Mucosa of stomach (tissue), 1 donor: Measurements from ENCODE around the gene NFKBIZ.
"Not testable (repeated sequence)": the region's sequence is repeated elsewhere in the genome, so short reads cannot be mapped to it uniquely, and the experiment has no call there.

Experiments used
- H3K27me3 ChIP-seq: one replicate; pipeline ENCODE4 v1.7.0; 2013; ENCODE audit warnings: mild to moderate bottlenecking, low read length; ENCODE audit not compliant: control insufficient read depth, insufficient read depth
- H3K36me3 ChIP-seq: one replicate; pipeline ENCODE4 v1.7.0; 2013; ENCODE audit warnings: low read length; ENCODE audit not compliant: control insufficient read depth, insufficient read depth
- H3K4me1 ChIP-seq: one replicate; pipeline ENCODE4 v1.7.0; 2013; ENCODE audit warnings: mild to moderate bottlenecking, low read length; ENCODE audit not compliant: control insufficient read depth, insufficient read depth
- H3K4me3 ChIP-seq: one replicate; pipeline ENCODE4 v1.7.0; 2013; ENCODE audit warnings: low read length
- H3K9ac ChIP-seq: one replicate; pipeline ENCODE4 v1.7.0; 2013; ENCODE audit warnings: mild to moderate bottlenecking, low read length, moderate library complexity
- H3K9me3 ChIP-seq: one replicate; pipeline ENCODE4 v1.7.0; 2013; ENCODE audit warnings: mild to moderate bottlenecking, low read length, moderate library complexity; ENCODE audit not compliant: control insufficient read depth
- donor health status: Pancreatic carcinoma.

Gene NFKBIZ

DNA sequence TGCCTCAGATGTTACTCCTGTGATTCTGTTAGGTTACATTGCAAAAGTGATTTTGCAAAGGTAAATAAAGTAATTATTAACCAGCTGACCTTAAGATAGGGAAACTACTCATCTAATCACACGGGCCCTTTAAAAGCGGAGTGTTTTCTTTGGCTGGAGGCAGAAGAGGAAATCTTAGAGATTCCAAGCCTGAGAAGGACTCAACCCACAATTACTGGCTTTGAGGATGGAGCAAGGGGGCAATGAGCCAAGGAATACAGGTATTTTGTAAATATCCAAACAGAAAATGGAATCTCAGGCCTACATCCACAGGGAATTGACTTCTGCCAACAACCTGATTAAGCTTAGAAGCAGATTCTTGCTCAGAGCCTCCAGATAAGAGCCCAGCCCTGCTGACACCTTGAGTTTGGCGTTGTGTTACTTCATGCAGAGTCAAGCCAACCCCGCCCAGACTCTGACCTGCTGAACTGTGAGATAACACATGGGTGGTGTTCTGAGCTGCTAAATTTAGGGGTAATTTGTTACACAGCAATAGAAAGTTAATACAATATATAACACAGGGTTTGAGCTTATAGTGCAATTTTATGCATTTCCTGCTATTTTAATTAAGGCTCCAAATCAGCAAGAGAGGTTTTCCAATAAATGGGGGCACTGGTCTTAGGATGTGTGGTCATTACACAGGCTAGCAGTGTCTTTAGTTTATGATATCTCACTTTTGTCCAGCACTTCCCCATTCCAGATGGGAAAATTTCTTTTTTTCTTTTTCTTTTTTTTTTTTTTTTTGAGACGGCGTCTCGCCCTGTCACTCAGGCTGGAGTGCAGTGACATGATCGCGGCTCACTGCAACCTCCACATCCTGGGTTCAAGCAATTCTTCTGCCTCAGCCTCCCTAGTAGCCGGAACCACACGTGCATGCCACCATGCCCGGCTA lies 19.5 kb downstream of the NFKBIZ start:
- H3K27me3 ChIP-seq = no peaks in the 10 kb centered on the region
- H3K36me3 ChIP-seq = no peaks in the 10 kb centered on the region
- H3K4me1 ChIP-seq = peaks cover 34% of the 10 kb centered on the region
- no peak overlapping the region for H3K4me3 ChIP-seq
- H3K9ac ChIP-seq = no peak overlapping the region
- H3K9me3 ChIP-seq = no peaks in the 10 kb centered on the region

GRCh38 chr3:101870138-101870537 lies 20.8 kb downstream of the NFKBIZ start:
- H3K36me3 ChIP-seq = no peaks in the 10 kb centered on the region
- no peak overlapping the region for H3K4me3 ChIP-seq
- H3K27me3 ChIP-seq = no peaks in the 10 kb centered on the region
- peaks cover 33% of the 10 kb centered on the region for H3K4me1 ChIP-seq
- H3K9me3 ChIP-seq = no peaks in the 10 kb centered on the region
- H3K9ac ChIP-seq = no peak overlapping the region

- H3K9me3 ChIP-seq = no peaks in the 10 kb centered on the region
- no peaks in the 10 kb centered on the region for H3K27me3 ChIP-seq
- H3K4me3 ChIP-seq = no peak overlapping the region
- no peaks in the 10 kb centered on the region for H3K36me3 ChIP-seq
- peaks cover 17% of the 10 kb centered on the region for H3K4me1 ChIP-seq
- H3K9ac ChIP-seq = no peak overlapping the region
These were observed 24.3 kb downstream of the NFKBIZ start for GRCh38 chr3:101873619-101874018.

DNA sequence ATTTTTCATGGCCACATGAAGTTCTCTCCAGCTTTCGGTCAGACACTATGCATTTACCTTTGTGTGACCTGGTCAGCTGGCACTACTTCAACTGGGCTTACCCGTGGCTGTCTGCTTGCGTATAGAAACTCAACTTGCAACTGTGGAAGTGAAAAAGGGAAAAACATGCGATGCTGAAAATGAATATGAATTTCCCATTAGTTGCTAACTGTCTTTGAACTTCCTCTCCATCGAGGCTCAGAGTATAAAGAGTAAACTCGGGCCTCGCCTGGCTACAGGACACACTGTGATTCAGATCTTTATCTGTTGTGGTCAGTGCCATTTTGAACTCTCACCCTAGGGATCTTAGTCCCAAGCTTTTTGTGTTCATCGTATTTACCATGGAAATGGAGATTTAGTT lies 26.8 kb downstream of the NFKBIZ start:
- no peaks in the 10 kb centered on the region for H3K27me3 ChIP-seq

GRCh38 chr3:101878589-101878988 lies 29.3 kb downstream of the NFKBIZ start:
- Histone ChIP-seq H3K4me3 (no peak overlapping the region), H3K9ac (no peak overlapping the region), H3K27me3 (no peaks in the 10 kb centered on the region), H3K4me1 (peaks cover 6% of the 10 kb centered on the region), H3K9me3 (no peaks in the 10 kb centered on the region), H3K36me3 (no peaks in the 10 kb centered on the region)

More for the DNA sequence above, 26.8 kb downstream of the NFKBIZ start:
- no peaks in the 10 kb centered on the region for H3K36me3 ChIP-seq
- H3K4me3 ChIP-seq = no peak overlapping the region
- H3K9ac ChIP-seq = no peak overlapping the region
- H3K4me1 ChIP-seq = peaks cover 12% of the 10 kb centered on the region
- H3K9me3 ChIP-seq = no peaks in the 10 kb centered on the region

DNA sequence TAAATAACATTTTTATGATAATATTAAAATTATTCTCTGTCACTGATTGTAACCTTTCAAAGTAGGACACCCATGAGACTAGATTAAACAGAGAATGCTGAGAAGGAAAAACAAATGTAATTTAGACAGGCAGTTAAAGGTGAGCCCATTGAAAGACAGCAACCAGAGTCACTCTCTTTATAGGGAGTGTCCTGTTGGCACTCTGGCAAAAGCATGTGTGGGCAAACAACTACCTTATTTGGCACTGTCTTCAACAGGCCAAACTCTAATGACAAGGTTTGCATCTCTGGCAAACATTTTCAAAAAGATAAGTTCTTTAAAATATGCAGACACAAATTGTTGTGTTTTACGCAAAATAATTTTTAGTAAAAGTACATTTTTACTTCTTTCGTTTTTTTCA lies 29.8 kb downstream of the NFKBIZ start:
- Histone ChIP-seq H3K9me3 (no peaks in the 10 kb centered on the region), H3K9ac (no peak overlapping the region), H3K27me3 (no peaks in the 10 kb centered on the region), H3K4me1 (peaks cover 5% of the 10 kb centered on the region), H3K36me3 (no peaks in the 10 kb centered on the region), H3K4me3 (no peak overlapping the region)

GRCh38 chr3:101879623-101880284 lies 30.4 kb downstream of the NFKBIZ start:
- no peaks in the 10 kb centered on the region for H3K27me3 ChIP-seq
- H3K9ac ChIP-seq = no peak overlapping the region
- no peak overlapping the region for H3K4me3 ChIP-seq
- H3K4me1 ChIP-seq = peaks cover 5% of the 10 kb centered on the region
- H3K9me3 ChIP-seq = no peaks in the 10 kb centered on the region
- H3K36me3 ChIP-seq = no peaks in the 10 kb centered on the region

DNA sequence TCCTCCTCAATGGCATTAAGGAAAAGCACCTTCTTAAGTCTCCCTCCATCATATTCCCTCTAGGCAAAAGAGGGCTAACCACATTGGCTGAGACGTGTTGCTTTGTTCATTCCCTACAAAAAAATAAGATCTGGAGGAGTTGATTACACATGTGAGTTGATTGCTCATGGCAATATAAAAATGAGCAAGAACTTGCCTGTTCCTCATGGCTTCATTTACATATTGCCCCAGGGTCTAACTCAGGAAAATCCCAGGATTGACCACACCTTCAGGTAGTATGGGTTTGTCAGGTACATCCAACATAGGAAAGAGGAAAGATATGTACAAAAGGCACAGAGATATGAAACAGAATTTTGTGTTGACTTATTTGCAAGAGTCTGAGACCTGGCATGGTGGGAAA lies 35.5 kb downstream of the NFKBIZ start:
- H3K36me3 ChIP-seq = no peaks in the 10 kb centered on the region
- no peak overlapping the region for H3K9ac ChIP-seq
- H3K9me3 ChIP-seq = no peaks in the 10 kb centered on the region
- no peak overlapping the region for H3K4me3 ChIP-seq
- H3K27me3 ChIP-seq = no peaks in the 10 kb centered on the region
- no peaks in the 10 kb centered on the region for H3K4me1 ChIP-seq

DNA sequence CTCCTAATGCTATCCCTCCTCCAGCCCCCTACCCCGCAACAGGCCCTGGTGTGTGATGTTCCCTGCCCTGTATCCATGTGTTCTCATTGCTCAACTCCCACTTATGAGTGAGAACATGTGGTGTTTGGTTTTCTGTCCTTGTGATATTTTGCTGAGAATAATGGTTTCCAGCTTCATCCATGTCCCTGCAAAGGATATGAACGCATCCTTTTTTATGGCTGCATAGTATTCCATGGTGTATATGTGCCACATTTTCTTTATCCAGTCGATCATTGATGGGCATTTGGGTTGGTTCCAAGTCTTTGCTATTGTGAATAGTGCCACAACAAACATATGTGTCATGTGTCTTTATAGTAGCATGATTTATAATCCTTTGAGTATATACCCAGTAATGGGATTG lies 36.3 kb downstream of the NFKBIZ start:
- H3K9ac ChIP-seq, H3K27me3 ChIP-seq: not testable (repeated sequence)

DNA sequence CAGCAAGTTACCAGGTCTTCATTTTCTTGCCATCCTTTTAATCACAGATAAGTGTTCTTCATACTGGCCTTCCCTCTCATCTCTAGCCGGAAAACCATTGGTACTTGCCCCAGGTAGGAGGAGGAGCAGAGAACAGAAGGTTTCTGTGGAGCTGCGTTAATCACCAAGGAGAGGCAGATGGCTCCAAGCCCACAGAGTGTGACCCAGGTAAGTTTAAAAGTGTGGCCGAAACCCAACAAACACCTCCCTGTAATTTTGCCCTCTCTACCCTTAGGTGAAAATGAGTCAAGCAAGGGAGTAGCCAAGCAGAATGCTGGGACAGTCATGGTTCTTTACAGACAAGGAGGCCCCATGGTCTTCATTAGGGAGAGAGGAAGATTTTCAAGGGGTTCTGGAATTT lies 37.3 kb downstream of the NFKBIZ start:
- H3K36me3 ChIP-seq = no peaks in the 10 kb centered on the region
- no peak overlapping the region for H3K4me3 ChIP-seq
- H3K4me1 ChIP-seq = no peaks in the 10 kb centered on the region
- H3K27me3 ChIP-seq = no peaks in the 10 kb centered on the region
- no peak overlapping the region for H3K9ac ChIP-seq
- H3K9me3 ChIP-seq = no peaks in the 10 kb centered on the region

More for the DNA sequence above, 36.3 kb downstream of the NFKBIZ start:
- not testable (repeated sequence) for H3K4me1 ChIP-seq, H3K9me3 ChIP-seq, H3K4me3 ChIP-seq, H3K36me3 ChIP-seq

GRCh38 chr3:101888653-101889052 lies 39.3 kb downstream of the NFKBIZ start:
- Histone ChIP-seq H3K4me1 (no peaks in the 10 kb centered on the region), H3K9ac (no peak overlapping the region), H3K36me3 (no peaks in the 10 kb centered on the region), H3K9me3 (no peaks in the 10 kb centered on the region), H3K27me3 (no peaks in the 10 kb centered on the region), H3K4me3 (no peak overlapping the region)

DNA sequence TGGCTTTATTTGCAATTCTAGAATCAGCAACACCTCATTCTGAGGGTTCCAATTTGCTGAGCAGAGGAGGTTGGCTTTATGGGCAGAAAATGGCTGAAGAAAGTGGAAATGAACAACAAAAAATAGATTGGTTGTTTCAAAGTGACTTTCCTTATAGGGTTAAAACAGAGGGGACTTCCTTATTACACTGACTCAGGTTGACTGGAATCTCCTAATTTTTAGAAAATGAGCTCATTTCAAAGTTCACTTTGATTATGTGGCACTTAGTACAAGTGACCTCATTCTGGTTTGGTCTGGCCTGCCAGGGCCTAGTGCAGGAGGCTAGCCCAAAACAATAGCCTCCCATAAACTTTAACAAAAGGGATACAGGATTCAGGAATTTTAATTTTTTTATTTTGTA lies 41.4 kb downstream of the NFKBIZ start:
- Histone ChIP-seq H3K4me3 (no peak overlapping the region), H3K27me3 (no peaks in the 10 kb centered on the region), H3K9me3 (no peaks in the 10 kb centered on the region), H3K36me3 (no peaks in the 10 kb centered on the region), H3K9ac (no peak overlapping the region), H3K4me1 (no peaks in the 10 kb centered on the region)
